ENCODE results near the gene SCYL2.
"Not testable (repeated sequence)": the region's sequence is repeated elsewhere in the genome, so short reads cannot be mapped to it uniquely, and the experiment has no call there.

The SCYL2 gene

DNA sequence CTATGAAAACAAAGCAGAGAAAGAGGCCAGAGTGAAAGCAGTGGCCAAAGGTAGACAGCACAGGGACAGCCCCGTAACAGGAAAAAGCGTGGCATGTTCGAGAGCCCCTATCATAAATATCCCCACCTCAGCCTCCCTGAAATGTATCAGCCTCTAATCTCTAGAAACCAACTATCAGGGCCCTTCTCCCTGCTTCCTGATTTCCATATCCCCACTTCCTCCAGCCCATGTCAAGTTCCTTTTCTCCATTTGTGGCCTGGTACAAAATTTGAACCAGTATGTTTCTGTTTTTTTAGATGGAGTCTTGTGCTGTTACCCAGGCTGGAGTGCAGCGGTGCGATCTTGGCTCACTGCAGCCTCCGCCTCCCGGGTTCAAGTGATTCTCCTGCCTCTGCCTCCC, 17.0 kb upstream of the SCYL2 start:
- no peak overlapping the region for H3K4me3 ChIP-seq (ENCODE audit: low read depth, low read length)
- TF ChIP-seq, protein P1, sequence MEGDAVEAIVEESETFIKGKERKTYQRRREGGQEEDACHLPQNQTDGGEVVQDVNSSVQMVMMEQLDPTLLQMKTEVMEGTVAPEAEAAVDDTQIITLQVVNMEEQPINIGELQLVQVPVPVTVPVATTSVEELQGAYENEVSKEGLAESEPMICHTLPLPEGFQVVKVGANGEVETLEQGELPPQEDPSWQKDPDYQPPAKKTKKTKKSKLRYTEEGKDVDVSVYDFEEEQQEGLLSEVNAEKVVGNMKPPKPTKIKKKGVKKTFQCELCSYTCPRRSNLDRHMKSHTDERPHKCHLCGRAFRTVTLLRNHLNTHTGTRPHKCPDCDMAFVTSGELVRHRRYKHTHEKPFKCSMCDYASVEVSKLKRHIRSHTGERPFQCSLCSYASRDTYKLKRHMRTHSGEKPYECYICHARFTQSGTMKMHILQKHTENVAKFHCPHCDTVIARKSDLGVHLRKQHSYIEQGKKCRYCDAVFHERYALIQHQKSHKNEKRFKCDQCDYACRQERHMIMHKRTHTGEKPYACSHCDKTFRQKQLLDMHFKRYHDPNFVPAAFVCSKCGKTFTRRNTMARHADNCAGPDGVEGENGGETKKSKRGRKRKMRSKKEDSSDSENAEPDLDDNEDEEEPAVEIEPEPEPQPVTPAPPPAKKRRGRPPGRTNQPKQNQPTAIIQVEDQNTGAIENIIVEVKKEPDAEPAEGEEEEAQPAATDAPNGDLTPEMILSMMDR (conservative IDR thresholded peaks at IDR 0.05; ENCODE audit: low read depth, low read length): no peak
- no peak for DNase-seq (ENCODE audit: low read depth)

DNA sequence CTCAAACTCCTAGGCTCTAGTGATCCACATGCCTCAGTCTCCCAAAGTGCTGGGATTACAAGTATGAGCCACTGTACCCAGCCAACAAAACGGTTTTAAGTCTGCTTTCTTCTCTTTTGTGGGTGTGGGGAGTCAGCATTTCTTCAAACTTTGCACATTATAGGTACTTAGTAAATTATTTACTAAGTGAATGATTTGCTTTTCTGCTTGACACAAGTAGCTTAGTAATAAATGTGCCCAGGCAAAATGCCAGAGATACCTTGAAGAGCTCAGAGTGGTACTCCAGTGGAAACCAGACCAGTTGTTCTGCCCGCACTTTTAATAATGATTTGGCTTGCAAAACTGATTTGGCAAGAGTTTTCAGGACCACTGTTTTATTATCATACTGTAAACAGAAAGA, 15.1 kb upstream of the SCYL2 start:
- no peak overlapping the region for H3K4me3 ChIP-seq (ENCODE audit: low read depth, low read length)

DNA sequence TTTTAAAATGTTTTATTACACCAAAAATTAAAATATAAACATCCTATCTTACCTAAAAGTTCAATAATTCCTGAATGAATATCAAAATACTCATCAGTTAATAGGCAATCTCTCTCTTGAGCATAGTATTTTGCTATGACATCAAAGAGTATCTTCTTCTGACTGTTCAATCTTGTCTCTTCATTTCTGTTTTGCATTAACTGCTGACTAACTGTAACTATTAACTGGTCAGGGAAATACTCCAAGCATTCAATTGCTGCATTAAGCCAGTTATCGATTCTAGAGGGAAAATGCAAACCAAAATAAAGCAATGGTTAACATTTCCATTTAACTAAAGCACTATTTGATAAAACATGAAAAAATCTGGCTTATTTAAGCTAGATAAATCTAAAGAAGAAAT, 13.5 kb upstream of the SCYL2 start:
- no peak overlapping the region for H3K4me3 ChIP-seq (ENCODE audit: low read depth, low read length)
- TF ChIP-seq, protein P1 (conservative IDR thresholded peaks at IDR 0.05; ENCODE audit: low read depth, low read length): no peak
- DNase-seq (ENCODE audit: low read depth): no peak

More for the DNA sequence above, 15.1 kb upstream of the SCYL2 start:
- TF ChIP-seq, protein P1 (conservative IDR thresholded peaks at IDR 0.05; ENCODE audit: low read depth, low read length): no peak
- DNase-seq (ENCODE audit: low read depth): no peak

DNA sequence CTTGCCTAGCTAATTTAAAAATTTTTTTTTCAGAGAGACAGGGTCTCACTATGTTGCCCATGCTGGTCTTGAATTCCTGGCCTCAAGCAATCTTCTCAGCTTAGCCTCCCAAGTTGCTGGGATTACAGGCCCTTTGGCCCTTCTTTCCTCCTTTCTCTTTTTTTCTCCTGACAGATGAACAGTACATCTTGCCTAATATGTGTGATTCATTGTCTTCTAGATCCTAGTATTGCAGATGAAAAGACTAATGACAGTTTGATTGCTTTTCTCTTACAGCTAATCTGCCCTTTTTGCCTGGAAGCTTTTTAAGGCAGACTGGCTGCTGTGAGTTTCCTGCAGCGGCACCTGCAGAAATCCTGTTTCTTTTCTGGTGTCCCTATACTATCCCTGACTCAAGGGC, 12.1 kb upstream of the SCYL2 start:
- DNase-seq (ENCODE audit: low read depth): no peak
- TF ChIP-seq, protein P1 (conservative IDR thresholded peaks at IDR 0.05; ENCODE audit: low read depth, low read length): no peak
- no peak overlapping the region for H3K4me3 ChIP-seq (ENCODE audit: low read depth, low read length)

DNA sequence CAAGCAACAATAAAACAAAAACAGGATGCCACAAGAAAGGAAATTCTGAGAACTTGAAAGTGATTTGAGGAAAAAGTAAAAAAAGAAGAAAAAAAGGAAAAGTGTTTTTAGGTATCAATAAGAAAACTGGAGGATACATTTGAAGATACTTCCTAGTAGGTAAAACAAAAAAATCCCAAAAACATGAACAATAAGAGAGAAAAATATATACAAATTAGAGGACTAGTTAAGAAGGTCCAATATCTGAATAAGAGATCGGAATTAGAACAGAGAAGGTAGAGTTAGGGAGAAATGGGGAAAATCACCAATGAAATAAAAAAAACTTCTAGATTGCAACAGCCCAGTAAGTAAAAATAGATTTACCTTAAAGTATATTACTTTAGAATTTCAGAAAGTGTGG, 8.8 kb upstream of the SCYL2 start:
- H3K4me3 ChIP-seq (ENCODE audit: low read depth, low read length): no peak overlapping the region
- DNase-seq (ENCODE audit: low read depth): no peak
- TF ChIP-seq, protein P1 (conservative IDR thresholded peaks at IDR 0.05; ENCODE audit: low read depth, low read length): no peak

DNA sequence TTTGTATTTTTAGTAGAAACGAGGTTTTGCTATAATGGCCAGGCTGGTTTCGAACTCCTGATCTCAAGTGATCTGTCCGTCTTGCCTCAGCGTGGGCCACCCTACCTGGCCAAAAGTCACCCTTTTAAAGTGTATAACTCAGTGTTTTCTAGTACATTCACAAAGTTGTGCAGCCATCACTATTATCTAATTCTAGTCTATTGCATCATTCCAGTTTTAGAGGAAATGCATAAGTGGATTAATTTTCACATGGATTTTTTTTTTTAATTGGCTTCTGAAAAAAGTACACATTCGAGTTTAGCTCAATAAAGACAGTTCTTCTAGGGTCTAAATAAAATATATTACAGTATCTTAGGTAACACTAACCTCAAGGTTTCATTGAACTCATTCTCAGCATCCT, 3.8 kb upstream of the SCYL2 start:
- TF ChIP-seq, protein P1 (conservative IDR thresholded peaks at IDR 0.05; ENCODE audit: low read depth, low read length): no peak
- DNase-seq (ENCODE audit: low read depth): no peak
- H3K4me3 ChIP-seq (ENCODE audit: low read depth, low read length): no peak overlapping the region

DNA sequence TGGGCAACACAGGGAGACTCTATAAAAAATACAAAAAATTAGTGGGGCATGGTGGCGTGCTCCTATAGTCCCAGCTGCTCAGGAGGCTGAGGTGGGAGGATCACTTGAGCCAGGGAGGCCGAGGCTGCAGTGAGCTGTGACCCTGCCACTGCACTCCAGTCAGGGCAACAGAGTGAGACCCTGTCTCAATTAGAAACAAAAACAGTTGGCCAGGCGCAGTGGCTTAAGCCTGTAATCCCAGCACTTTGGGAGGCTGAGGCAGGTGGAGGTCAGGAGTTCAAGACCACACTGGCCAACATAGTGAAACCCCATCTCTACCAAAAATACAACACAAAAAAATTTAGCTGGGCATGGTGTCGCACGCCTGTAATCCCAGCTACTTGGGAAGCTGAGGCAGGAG, 1.9 kb upstream of the SCYL2 start:
- DNase-seq (ENCODE audit: low read depth); H3K4me3 ChIP-seq (ENCODE audit: low read depth, low read length): not testable (repeated sequence)

Measured in choroid plexus epithelial cell (primary cell).